HepG2 (cell line): ENCODE data around the gene SPSB2. TPM values are rescaled to one million over a fixed set of nuclear protein-coding genes. Genes with fewer than 3 reads are reported as not detected.
A peak's percentile ranks its signal among the peaks of the same experiment; 100 is the strongest.

ENCODE experiments used
- GTF2F1 ChIP-seq: fragments of 150-350 bp; IDR thresholded peaks from 2 replicates; pipeline ENCODE4 v1.6.1; 2014; ENCODE audit warnings: low read length
- NR0B2 ChIP-seq: sonication (generic); formaldehyde crosslinking; IDR thresholded peaks from 2 replicates; pipeline ENCODE4 v1.4.0; 2020; ENCODE audit warnings: mild to moderate bottlenecking, missing genetic modification reagents
- PHF5A ChIP-seq: IDR thresholded peaks from one replicate; pipeline ENCODE4 v1.6.1; 2018; ENCODE audit warnings: low read depth, missing genetic modification reagents; ENCODE audit not compliant: unreplicated experiment
- REPIN1 ChIP-seq: sonication (generic); formaldehyde crosslinking; IDR thresholded peaks from 2 replicates; pipeline ENCODE4 v1.8.0; 2022; ENCODE audit warnings: missing genetic modification reagents, low read depth, mild to moderate bottlenecking, borderline replicate concordance
- SMARCC2 ChIP-seq: fragments of 450-650 bp; IDR thresholded peaks from 2 replicates; pipeline ENCODE4 v1.6.1; 2017; ENCODE audit warnings: antibody characterized with exemption, mild to moderate bottlenecking
- TEAD3 ChIP-seq: optimal IDR thresholded peaks from 2 replicates; pipeline ENCODE3; 2016; ENCODE audit warnings: borderline replicate concordance
- TERF1 ChIP-seq: sonication (generic); formaldehyde crosslinking; IDR thresholded peaks from 2 replicates; pipeline ENCODE4 v1.8.0; 2022; ENCODE audit warnings: mild to moderate bottlenecking, missing genetic modification reagents, moderate library complexity
- THAP11 ChIP-seq: IDR thresholded peaks from 2 replicates; pipeline ENCODE4 v1.6.1; 2016; ENCODE audit warnings: missing biosample characterization, missing genetic modification reagents
- ZBTB10 ChIP-seq: sonication (generic); formaldehyde crosslinking; IDR thresholded peaks from 2 replicates; pipeline ENCODE4 v1.4.0; 2020; ENCODE audit warnings: missing genetic modification reagents, borderline replicate concordance
- ZBTB49 ChIP-seq: sonication (generic); formaldehyde crosslinking; IDR thresholded peaks from 2 replicates; pipeline ENCODE4 v1.4.0; 2020; ENCODE audit warnings: missing genetic modification reagents, borderline replicate concordance
- ZNF224 ChIP-seq: sonication (generic); formaldehyde crosslinking; IDR thresholded peaks from 2 replicates; pipeline ENCODE4 v1.5.0; 2020; ENCODE audit warnings: mild to moderate bottlenecking, missing genetic modification reagents
- ZNF33A ChIP-seq: sonication (generic); formaldehyde crosslinking; IDR thresholded peaks from 2 replicates; pipeline ENCODE4 v1.5.1; 2020; ENCODE audit warnings: missing genetic modification reagents, mild to moderate bottlenecking, moderate library complexity, borderline replicate concordance
- ZNF501 ChIP-seq: sonication (generic); formaldehyde crosslinking; IDR thresholded peaks from 2 replicates; pipeline ENCODE4 v1.5.1; 2020; ENCODE audit warnings: mild to moderate bottlenecking, moderate library complexity, missing genetic modification reagents
- ZNF672 ChIP-seq: sonication (generic); formaldehyde crosslinking; IDR thresholded peaks from 2 replicates; pipeline ENCODE4 v1.8.1; 2022; ENCODE audit warnings: missing genetic modification reagents
- ZNF777 ChIP-seq: sonication (generic); formaldehyde crosslinking; IDR thresholded peaks from 2 replicates; pipeline ENCODE4 v1.4.0; 2020; ENCODE audit warnings: missing genetic modification reagents
- ZNF816 ChIP-seq: sonication (generic); formaldehyde crosslinking; IDR thresholded peaks from 2 replicates; pipeline ENCODE4 v1.8.0; 2022; ENCODE audit warnings: missing genetic modification reagents, mild to moderate bottlenecking, borderline replicate concordance
- ZSCAN5A ChIP-seq: sonication (generic); formaldehyde crosslinking; IDR thresholded peaks from 2 replicates; pipeline ENCODE4 v1.8.0; 2022; ENCODE audit warnings: mild to moderate bottlenecking, missing genetic modification reagents, borderline replicate concordance
- ZUFSP ChIP-seq: sonication (generic); formaldehyde crosslinking; IDR thresholded peaks from 2 replicates; pipeline ENCODE4 v1.9.0; 2021; ENCODE audit warnings: missing genetic modification reagents, mild to moderate bottlenecking, borderline replicate concordance
- polyA plus RNA-seq, 8 experiments: library from polyadenylated mRNA; depleted of rRNA in 3 of 8; stranded (reverse) in 7 of 8; unstranded in 1 of 8; fragments of >200 nt; fragmentation: Illumina TruSeq in 4 of 8; extraction: Trizol in 4 of 8; gene quantifications; 2 replicates each; pipeline versions ENCODE4 v1.2.1 to v1.2.3, GENCODE V29; 2011 to 2016; ENCODE audit warnings: low read depth in 4 of 8, missing spikeins in 1 of 8, mixed read lengths in 1 of 8; ENCODE audit not compliant: insufficient read depth in 1 of 8
- total RNA-seq, 5 experiments: library from RNA; depleted of rRNA; stranded (reverse); fragments of >200 nt; fragmentation: Illumina TruSeq; extraction: Trizol; gene quantifications; 2 replicates each; pipeline ENCODE4 v1.2.3, GENCODE V29; 2016; ENCODE audit warnings: low read depth in 1 of 5

Gene SPSB2
- total and polyA plus RNA-seq, 2 of the 13 experiments (the other 11 are each of a cell fraction or from before 2014, with no cell fraction given) = 2.0 to 6.2 TPM

- no peak for TF ChIP-seq NR0B2 (CRISPR knock-in tag)
- TF ChIP-seq ZBTB49 (CRISPR knock-in tag) = no peak
- TF ChIP-seq ZNF501 (CRISPR knock-in tag) = peak; percentile 69
- TF ChIP-seq ZBTB10 (CRISPR knock-in tag) = no peak; the same call in 1 of the 2 replicates
- no peak for TF ChIP-seq ZUFSP (CRISPR knock-in tag)
- TF ChIP-seq SMARCC2 = no peak
- TF ChIP-seq REPIN1 (CRISPR knock-in tag) = peak; percentile 79
- TF ChIP-seq ZNF816 (CRISPR knock-in tag) = 0 out of 2 replicates have a peak, but pooled peaks have one; percentile 66
- TF ChIP-seq TEAD3 (CRISPR knock-in tag) = peak; percentile 58
- 0 out of 2 replicates have a peak, but pooled peaks have one; percentile 29 for TF ChIP-seq ZSCAN5A
- peak; percentile 92 for TF ChIP-seq PHF5A
- no peak for TF ChIP-seq GTF2F1
- no peak for TF ChIP-seq ZNF224
- TF ChIP-seq THAP11 (CRISPR knock-in tag) = peak; percentile 88
- TF ChIP-seq ZNF33A (CRISPR knock-in tag) = no peak
- TF ChIP-seq ZNF672 (CRISPR knock-in tag) = no peak
- TF ChIP-seq ZNF777 (CRISPR knock-in tag) = no peak; the same call in 1 of the 2 replicates
- no peak for TF ChIP-seq TERF1 (CRISPR knock-in tag)
Measured at GRCh38 chr12:6890789-6891645, 17.9 kb upstream of the SPSB2 start (continued).
